Activated gamma-delta T cell (primary cell): ENCODE measurements around the gene HLF.

Experiments used
- DNase-seq: peaks from one replicate; lab custom pipeline; 2025; lab: John Stamatoyannopoulos, UW

The HLF gene

DNA sequence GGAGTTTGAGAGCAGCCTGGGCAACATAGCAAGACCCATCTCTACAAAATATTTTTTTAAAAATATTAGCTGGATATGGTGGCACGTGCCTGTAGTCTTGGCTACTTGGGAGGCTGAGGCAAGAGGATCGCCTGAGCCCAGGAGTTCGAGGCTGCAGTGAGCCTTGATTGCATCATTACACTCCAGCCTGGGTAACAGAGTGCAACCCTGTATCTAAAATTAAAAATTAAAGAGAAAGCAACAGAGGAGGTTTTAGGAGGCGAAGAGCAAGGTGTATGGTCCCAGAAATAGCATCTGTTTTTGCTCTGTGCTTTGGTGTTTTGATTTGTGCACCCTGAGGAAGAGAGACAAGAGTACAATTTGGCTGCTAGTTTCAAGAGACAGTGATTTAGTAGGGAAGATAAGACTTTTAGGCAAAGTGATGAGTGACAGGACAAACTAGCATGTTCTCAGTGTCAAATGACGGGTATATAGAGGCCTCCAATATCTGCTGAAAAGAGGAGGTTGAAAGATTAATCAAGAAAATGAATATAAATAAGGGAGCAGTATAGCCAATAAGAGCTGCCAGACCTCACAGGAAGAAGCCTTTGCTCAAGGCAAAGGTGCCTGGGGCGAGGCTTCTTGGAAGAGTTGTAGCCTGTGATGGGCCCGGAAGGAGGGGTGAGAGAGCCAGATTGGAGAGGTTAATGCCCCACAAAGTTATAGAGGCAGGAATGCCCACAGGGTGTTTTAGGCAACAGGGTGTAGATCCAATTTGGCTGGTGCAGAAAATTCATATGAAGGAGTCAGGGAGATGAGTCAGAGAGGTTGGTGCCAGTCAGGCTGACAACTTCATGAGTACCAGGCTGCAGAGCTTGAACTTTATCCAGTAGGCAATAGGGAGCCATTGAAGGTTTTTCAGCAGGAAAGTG lies 11.4 kb downstream of the HLF start:
- no peak for DNase-seq

- DNase-seq: no peak
Observed at GRCh38 chr17:55278173-55278961, 13.6 kb downstream of the HLF start.

GRCh38 chr17:55279203-55279602 lies 14.4 kb downstream of the HLF start:
- DNase-seq: no peak

DNA sequence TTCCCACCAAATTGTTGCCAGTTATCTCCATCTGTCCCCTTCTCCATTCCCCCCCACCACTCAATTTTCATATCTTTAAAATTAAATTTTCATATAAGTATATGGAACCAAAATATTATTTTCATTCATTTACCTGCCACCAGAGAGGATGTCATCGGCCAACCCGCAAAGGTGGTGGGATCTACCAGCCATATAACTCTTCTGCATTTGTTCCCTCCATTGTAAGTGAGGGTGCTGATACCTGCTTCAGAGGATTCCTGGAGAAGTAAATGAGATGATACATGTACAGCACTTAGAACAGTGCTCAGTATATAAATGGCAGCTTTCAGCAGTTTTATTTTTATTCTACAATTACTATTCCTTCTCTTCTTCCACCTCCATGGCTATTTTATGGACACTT lies 15.0 kb downstream of the HLF start:
- no peak for DNase-seq

- no peak for DNase-seq
Observed at GRCh38 chr17:55280212-55280611, 15.5 kb downstream of the HLF start.

- no peak for DNase-seq
Observed at GRCh38 chr17:55281649-55282378, 17.1 kb downstream of the HLF start.

DNA sequence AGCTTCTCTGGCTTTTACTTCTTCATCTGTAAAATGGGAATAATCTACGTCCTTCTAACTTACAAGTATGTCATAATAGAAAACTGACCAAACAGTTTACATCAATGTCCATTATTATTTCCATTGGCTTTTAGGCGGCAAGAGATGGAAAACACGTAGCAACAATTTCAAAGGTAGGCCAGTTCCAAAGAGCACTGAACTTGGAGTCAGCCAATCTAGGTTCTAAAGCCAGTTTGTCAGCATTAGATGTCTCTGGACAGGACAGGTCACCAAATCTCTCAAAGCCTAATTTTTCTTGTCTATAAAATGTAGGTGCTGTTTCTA lies 17.6 kb downstream of the HLF start:
- DNase-seq: no peak

DNA sequence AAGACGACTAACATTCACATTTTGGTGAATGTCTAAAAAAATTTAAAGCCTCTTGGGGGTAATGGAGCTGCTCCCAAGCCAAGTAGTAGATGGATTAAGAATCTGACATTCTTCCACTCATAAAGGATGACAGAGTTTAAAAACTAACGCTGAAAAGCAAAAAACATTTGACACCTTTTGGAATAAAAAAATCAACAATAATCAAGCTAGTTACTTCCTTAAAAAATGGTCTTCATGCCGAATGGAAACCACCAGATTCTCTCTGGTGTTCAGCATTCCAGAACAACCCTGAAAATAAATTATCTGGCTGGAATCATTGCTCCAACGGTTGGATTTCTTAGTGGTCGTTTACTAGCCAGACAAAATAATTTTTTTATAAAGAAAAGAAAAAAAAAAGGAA lies 18.0 kb downstream of the HLF start:
- DNase-seq: no peak

- no peak for DNase-seq
Observed at GRCh38 chr17:55283256-55283965, 18.7 kb downstream of the HLF start.

DNA sequence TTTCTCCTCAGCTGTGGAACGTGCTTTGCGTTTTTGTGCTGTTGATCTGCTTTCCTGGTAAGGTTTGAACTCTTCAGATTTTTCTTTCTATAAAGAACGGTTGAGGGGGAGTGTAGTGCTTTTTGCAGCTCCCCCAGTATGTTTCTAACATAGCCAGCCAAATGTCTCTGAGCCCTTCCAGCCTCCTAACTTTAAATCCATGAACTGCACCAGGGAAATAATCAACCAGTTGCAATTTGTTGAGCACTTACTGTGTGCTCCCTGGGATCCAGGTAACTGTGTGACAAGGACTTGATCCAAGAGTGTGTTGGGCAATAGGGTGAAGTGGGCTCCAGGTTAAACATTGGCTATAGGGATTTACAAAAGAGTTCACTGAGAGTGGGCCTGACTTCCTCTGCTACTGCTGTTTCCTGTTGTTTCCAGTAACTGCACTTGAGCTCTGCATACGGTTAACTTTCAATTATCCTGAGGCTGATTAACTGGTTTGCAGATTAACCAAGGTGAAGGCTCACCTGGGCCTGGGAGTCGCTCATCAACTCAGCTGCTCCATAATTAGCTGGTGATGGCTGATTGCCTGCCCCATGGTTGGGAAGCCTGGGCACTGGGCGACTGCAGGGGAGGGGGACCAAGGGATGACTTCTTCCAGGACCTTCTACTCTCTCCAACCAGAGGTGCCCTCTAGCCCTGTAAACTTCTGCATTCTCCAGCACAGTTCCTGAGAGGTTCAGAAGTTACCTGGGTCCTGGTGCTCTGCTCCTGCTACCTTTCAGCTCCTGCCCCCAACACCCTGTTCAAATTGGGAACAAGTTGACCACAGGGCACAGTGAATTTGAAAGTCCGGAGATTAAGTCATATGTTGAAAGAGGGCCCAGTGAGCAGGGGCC lies 19.5 kb downstream of the HLF start:
- DNase-seq: no peak

GRCh38 chr17:55284944-55285339 lies 20.2 kb downstream of the HLF start:
- DNase-seq: no peak

- no peak for DNase-seq
Observed at GRCh38 chr17:55285340-55286301, 20.9 kb downstream of the HLF start.

DNA sequence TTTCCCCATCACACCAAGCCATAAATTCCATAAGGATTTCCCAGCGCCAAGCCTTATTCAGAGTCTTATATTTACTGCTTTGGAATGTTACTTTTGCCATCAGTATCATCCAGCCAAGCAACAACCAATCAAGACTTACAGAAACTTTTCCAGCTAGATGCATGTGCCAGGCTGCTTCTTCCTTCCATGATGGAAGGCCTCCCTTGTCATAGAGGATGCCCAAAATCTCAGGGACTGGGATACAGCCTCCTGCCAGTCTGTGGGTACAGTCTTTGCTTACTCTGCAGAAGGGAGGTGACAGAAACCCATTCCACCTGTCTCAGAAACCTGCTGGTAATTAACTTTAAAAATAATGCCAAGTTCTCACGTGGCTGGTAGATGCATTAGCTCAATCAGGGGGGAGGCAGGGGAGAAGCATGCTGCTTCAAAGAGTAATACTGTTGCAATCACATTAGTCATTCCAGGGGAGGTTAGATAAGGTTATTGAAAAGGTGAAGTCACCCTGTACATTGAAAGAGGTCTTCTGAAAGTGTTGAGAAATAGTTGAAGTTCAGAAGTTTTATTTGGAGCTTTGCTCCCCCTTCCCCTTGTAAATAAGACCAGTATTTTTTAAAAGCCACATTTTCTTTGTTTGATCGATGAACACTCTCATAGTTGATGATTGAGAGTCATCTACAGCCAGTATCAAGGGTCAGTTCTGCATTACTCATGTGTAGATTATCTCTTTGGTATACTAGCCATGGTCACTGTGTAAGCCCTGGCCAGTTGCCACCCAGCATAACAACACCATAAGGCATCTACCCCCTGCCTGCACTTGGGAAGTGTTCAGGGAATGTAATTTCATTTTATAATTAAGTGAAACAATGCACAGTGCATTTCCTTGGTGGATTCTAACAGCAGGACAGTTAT lies 22.2 kb downstream of the HLF start:
- no peak for DNase-seq

DNA sequence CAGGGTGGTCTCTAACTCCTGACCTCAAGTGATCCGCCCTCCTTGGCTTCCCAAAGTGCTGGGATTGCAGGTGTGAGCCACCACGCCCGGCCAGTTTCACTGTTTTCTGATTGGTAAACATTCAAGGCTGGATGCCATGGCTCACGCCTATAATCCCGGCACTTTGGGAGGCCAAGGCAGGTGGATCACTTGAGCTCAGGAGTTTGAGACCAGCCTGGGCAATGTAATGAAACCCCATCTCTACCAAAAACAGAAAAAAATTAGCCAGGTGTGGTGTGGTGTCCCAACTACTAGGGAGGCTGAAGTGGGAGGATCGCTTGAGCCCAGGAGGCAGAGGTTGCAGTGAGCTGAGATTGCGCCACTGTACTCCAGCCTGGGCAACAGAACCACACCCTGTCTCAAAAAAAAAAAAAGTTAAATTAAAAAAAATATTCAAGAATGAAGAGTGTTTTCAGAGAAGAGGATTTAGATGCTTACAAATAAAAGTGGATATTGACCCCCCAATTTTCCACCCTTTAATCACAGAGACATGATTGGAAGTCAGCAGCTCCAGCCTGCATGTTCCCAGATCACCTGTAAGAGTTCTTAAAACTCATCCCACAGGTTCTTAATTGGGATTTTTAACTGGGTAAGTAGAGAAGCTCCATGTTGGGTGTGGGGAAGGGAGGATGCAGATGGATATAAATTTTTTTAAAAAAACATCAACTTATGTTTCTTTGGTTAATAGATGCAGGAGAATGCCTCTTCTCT lies 23.8 kb downstream of the HLF start:
- DNase-seq: no peak

- DNase-seq: no peak
Observed at GRCh38 chr17:55289106-55289446, 24.3 kb downstream of the HLF start.

DNA sequence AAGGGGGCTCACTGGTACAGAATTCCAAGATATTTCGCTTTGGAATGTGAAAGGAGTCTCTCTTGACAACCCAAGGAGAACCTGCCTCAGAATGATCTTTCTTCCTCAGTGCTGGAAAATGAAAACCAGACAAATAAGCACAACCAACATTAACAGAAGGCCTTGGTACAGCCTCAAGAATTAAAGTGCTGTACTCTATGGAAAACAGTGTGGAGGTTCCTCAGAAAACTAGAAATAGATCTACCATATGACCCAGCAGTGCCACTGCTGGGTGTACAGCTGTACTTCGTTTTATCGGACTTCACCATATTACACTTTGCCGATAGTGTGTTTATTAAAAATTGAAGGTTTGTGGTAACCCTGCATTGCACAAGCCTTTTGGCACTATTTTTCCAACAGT lies 25.2 kb downstream of the HLF start:
- no peak for DNase-seq

- no peak for DNase-seq
Observed at GRCh38 chr17:55290492-55291113, 25.8 kb downstream of the HLF start.

- no peak for DNase-seq
Observed at GRCh38 chr17:55291114-55291507, 26.4 kb downstream of the HLF start.
